Astrocyte (in vitro differentiated cells and primary cell): ENCODE data around the gene CDK15. TPM values are rescaled to one million over a fixed set of nuclear protein-coding genes. Genes with fewer than 3 reads are reported as not detected.

Source experiments
- DNase-seq: peaks from one replicate; pipeline ENCODE4 v3.0.0-alpha.2; 2010; ENCODE audit warnings: low read depth
- FAIRE-seq: peaks from 2 replicates; lab custom pipeline; 2011; peaks lifted over from hg19 to GRCh38; lab: Jason Lieb, UNC
- H2AFZ ChIP-seq: 2 replicates; pipeline ENCODE4 v1.6.0; 2012; ENCODE audit warnings: low read depth, low read length, inconsistent platforms
- H3K27ac ChIP-seq: 2 replicates; pipeline ENCODE4 v1.5.1; 2011; ENCODE audit warnings: low read depth, low read length, inconsistent platforms
- H3K27me3 ChIP-seq: 2 replicates; pipeline ENCODE4 v1.6.0; 2011; ENCODE audit warnings: low read length, inconsistent platforms; ENCODE audit not compliant: insufficient read depth
- H3K36me3 ChIP-seq: 2 replicates; pipeline ENCODE4 v1.5.1; 2011; ENCODE audit warnings: low read length, inconsistent platforms; ENCODE audit not compliant: insufficient read depth
- H3K4me1 ChIP-seq: 2 replicates; pipeline ENCODE4 v1.5.1; 2011; ENCODE audit warnings: low read length, inconsistent platforms; ENCODE audit not compliant: insufficient read depth
- H3K4me2 ChIP-seq: 2 replicates; pipeline ENCODE4 v1.6.0; 2012; ENCODE audit warnings: low read length, inconsistent platforms
- H3K4me3 ChIP-seq: 2 replicates; pipeline ENCODE4 v1.5.1; 2011; ENCODE audit warnings: low read depth, mild to moderate bottlenecking, low read length, inconsistent platforms; ENCODE audit not compliant: insufficient read depth
- H3K79me2 ChIP-seq: 2 replicates; pipeline ENCODE4 v1.6.0; 2012; ENCODE audit warnings: mild to moderate bottlenecking, low read length, inconsistent platforms; ENCODE audit not compliant: insufficient read depth
- H3K9ac ChIP-seq: 2 replicates; pipeline ENCODE4 v1.6.0; 2012; ENCODE audit warnings: mild to moderate bottlenecking, low read length, inconsistent platforms
- H3K9me3 ChIP-seq: 2 replicates; pipeline ENCODE4 v1.5.1; 2012; ENCODE audit warnings: low read depth, mild to moderate bottlenecking, low read length, inconsistent platforms; ENCODE audit not compliant: insufficient read depth
- H4K20me1 ChIP-seq: 2 replicates; pipeline ENCODE4 v1.6.0; 2012; ENCODE audit warnings: low read length, inconsistent platforms; ENCODE audit not compliant: insufficient read depth
- H3K27ac Mint-ChIP-seq: one replicate; pipeline ENCODE4 v1.8.0; 2021; ENCODE audit warnings: mild to moderate bottlenecking, mixed read lengths; ENCODE audit not compliant: unreplicated experiment
- H3K27me3 Mint-ChIP-seq: one replicate; pipeline ENCODE4 v1.8.0; 2021; ENCODE audit warnings: low read depth, mixed read lengths; ENCODE audit not compliant: unreplicated experiment
- H3K36me3 Mint-ChIP-seq: one replicate; pipeline ENCODE4 v1.8.0; 2021; ENCODE audit warnings: low read depth, mixed read lengths; ENCODE audit not compliant: unreplicated experiment
- H3K4me1 Mint-ChIP-seq: one replicate; pipeline ENCODE4 v1.8.0; 2021; ENCODE audit warnings: low read depth, mixed read lengths; ENCODE audit not compliant: unreplicated experiment
- H3K4me3 Mint-ChIP-seq: one replicate; pipeline ENCODE4 v1.8.0; 2021; ENCODE audit warnings: mild to moderate bottlenecking, moderate library complexity, mixed read lengths; ENCODE audit not compliant: unreplicated experiment
- H3K9me3 Mint-ChIP-seq: one replicate; pipeline ENCODE4 v1.8.0; 2021; ENCODE audit warnings: mild to moderate bottlenecking, mixed read lengths; ENCODE audit not compliant: unreplicated experiment
- CTCF ChIP-seq: IDR thresholded peaks from 2 replicates; pipeline ENCODE4 v1.5.1; 2011; ENCODE audit warnings: low read depth, mild to moderate bottlenecking, inconsistent platforms, low read length, moderate library complexity; ENCODE audit not compliant: insufficient read depth
- EZH2 ChIP-seq: IDR thresholded peaks from 2 replicates; pipeline ENCODE4 v1.6.1; 2012; ENCODE audit warnings: mild to moderate bottlenecking, low read length, inconsistent platforms; ENCODE audit not compliant: insufficient read depth
- total RNA-seq: library from RNA; stranded (reverse); gene quantifications from 2 replicates; pipeline ENCODE4 v1.2.1, GENCODE V29; 2021

Gene CDK15
- total RNA-seq, 1 donor from 2014 or later = 6.6 TPM

- peaks cover 19% of the 10 kb centered on the region for H3K4me1 Mint-ChIP-seq
- Histone ChIP-seq H4K20me1 (no peaks in the 10 kb centered on the region), H3K27ac (peak overlapping the region; percentile 99), H3K4me1 (peaks cover 24% of the 10 kb centered on the region), H3K27me3 (no peaks in the 10 kb centered on the region), H3K4me3 (no peak overlapping the region), H3K4me2 (no peak overlapping the region), H3K9me3 (no peaks in the 10 kb centered on the region), H3K79me2 (no peaks in the 10 kb centered on the region), H2AFZ (no peak overlapping the region), H3K36me3 (no peaks in the 10 kb centered on the region), H3K9ac (no peak overlapping the region)
- H3K9me3 Mint-ChIP-seq = no peaks in the 10 kb centered on the region
- H3K27me3 Mint-ChIP-seq = no peaks in the 10 kb centered on the region
- DNase-seq (peak; percentile 45), FAIRE-seq (peak; percentile 67)
- H3K27ac Mint-ChIP-seq = peak overlapping the region; percentile 64
- TF ChIP-seq EZH2 (no peak), CTCF (peak; percentile 84)
- no peak overlapping the region for H3K4me3 Mint-ChIP-seq
- no peaks in the 10 kb centered on the region for H3K36me3 Mint-ChIP-seq
Measured at GRCh38 chr2:201795607-201796477, 10.5 kb upstream of the CDK15 start.

- Histone ChIP-seq H3K36me3 (no peaks in the 10 kb centered on the region), H4K20me1 (no peaks in the 10 kb centered on the region), H3K4me2 (no peak overlapping the region), H2AFZ (no peak overlapping the region), H3K4me1 (peaks cover 24% of the 10 kb centered on the region), H3K4me3 (no peak overlapping the region), H3K9me3 (no peaks in the 10 kb centered on the region), H3K27ac (peak overlapping the region; percentile 99), H3K9ac (no peak overlapping the region), H3K79me2 (no peaks in the 10 kb centered on the region), H3K27me3 (no peaks in the 10 kb centered on the region)
- H3K9me3 Mint-ChIP-seq = no peaks in the 10 kb centered on the region
- no peaks in the 10 kb centered on the region for H3K27me3 Mint-ChIP-seq
- no peak overlapping the region for H3K4me3 Mint-ChIP-seq
- no peak for TF ChIP-seq EZH2
- no peak for TF ChIP-seq CTCF
- FAIRE-seq (no peak), DNase-seq (no peak)
- peak overlapping the region; percentile 64 for H3K27ac Mint-ChIP-seq
- H3K36me3 Mint-ChIP-seq = no peaks in the 10 kb centered on the region
- peaks cover 19% of the 10 kb centered on the region for H3K4me1 Mint-ChIP-seq
Measured at GRCh38 chr2:201796478-201796865, 9.9 kb upstream of the CDK15 start.
